Astrocyte of the hippocampus (primary cell): ENCODE measurements around the gene TRPV4.

Experiments used
- DNase-seq: peaks from one replicate; pipeline ENCODE4 v3.0.0; 2011; ENCODE audit warnings: low read depth, low spot score

Gene TRPV4

DNA sequence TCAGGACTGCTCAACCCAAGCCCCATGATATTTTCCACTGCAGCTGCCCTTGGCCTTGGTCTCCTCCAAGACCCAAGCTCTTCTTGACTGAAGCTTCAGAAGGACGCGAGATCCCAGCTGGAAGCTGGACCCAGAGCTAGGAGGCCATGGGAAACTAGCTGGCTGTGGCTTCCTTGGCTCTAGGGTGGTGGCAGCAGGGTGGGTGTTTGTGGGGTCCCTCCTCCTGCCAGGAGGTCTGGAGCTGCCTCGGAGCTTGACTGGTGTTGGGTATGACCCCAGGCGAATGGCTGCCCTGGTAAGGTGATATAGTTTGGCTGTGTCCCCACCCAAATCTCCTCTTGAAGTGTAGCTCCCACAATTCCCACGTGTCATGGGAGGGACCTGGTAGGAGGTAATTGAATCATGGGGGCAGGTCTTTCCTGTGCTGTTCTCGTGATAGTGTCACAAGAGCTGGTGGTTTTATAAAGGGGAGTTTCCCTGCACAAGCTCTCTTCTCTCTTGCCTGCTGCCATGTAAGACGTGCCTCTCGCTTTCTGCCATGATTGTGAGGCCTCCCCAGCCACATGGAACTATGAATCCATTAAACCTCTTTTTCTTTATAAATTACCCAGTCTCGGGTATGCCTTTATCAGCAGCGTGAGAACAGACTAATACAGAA, 51.4 kb downstream of the TRPV4 start:
- DNase-seq: no peak

DNA sequence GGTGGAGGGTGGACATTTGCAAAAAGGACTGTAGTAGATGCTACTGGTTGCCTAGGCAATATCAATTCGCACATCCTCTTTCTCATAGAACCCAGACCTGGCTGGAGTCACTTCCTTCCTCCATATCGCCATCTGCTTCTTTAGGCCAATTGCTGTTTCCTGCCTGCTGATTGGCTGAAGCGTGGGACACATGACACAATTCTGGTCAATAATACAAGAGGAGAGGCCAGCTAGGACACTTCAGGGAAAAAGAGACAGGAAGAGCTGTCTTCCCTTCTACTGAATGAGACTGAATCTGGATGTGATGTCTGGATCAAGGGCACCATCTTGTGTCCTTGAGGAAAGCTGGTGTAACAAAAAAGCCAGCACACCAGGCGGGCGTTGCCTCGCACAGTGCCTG, 53.8 kb downstream of the TRPV4 start:
- DNase-seq: no peak

DNA sequence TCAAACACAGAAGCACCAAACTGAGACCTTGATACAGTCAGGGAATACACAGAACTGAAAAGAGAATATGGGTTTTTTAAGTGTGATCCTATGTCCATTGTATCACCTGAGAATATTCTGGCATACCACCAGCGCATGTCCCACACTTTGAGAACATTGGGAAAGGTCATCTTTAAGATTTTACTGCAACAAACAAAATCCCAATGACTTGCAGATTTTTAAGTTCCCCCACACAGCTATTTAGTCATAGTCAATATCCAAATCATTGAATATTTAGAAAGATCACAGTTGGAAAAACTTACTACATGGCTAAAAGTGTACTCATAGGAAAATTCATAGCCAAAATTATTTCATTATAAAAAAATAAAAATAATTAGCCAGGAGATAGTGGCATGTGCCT, 54.5 kb downstream of the TRPV4 start:
- DNase-seq: no peak

DNA sequence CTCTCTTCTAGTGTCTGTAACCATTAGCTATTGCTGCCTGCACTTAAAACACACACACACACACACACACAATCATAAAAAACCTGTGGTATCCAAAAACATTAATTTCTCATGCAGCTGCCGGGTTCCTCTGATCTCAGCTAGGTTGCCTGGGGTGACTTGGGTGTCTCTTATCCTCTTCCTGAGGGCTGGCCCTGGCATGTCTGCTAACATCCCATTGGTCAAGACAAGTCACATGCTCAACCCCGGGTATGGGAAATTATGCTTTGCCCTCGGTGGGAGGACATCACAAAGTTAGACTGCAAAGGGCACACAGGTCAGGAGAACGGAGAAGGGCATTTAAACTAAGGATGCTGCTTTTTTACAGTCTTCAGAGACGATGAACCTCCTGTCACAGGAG, 55.7 kb downstream of the TRPV4 start:
- no peak for DNase-seq

DNA sequence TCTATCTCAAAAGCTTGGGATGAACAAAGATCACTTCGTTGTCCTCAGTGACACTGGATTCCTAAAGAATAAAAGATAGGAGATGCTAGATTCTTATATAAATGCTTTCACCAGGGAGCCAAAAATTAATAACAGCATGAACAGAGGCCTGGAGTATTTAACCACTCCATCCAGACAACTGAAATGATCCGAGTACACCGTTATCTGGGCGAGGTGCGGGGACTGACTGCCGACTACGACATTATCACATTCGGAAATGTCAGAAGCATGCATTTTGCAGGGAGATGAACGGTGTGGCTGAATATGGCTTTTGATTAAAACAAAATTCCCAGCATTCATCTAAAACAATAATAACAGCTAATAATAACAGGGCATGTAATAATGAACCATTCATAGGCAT, 56.6 kb downstream of the TRPV4 start:
- DNase-seq: no peak

DNA sequence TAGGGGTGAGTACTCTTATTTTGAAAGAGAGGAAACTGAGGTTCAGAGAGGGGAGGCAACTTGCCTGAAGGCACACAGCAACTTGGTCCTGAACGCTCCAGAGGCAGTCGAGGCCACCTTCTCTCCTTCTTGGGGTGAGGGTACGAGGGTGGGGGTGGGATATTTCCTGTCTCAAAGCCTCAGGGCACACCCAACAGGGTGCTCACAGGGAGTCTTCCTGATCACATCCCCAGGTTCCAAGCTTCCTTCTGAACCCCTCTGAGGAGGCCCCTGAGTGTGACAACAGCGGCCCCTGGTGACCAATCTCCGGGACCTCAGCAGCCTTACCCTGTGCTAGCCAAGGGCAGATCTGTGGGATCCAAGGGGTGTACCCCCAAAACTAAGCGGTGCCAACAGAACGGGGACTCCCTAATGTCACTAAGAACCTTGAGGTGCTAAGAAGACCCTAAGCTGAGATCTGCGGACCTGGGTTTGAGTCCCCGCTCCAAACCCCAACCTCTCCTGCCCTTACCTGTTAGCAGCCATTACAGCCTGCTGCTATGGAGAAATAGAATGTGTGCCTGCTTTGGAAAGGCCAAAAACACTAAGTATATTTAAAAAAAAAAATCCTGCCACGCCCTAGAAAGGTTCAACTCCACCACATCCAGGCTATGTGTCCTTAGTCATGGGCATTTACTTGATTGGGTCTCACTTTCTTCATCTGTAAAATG, 57.9 kb downstream of the TRPV4 start:
- DNase-seq: peak; percentile 79

DNA sequence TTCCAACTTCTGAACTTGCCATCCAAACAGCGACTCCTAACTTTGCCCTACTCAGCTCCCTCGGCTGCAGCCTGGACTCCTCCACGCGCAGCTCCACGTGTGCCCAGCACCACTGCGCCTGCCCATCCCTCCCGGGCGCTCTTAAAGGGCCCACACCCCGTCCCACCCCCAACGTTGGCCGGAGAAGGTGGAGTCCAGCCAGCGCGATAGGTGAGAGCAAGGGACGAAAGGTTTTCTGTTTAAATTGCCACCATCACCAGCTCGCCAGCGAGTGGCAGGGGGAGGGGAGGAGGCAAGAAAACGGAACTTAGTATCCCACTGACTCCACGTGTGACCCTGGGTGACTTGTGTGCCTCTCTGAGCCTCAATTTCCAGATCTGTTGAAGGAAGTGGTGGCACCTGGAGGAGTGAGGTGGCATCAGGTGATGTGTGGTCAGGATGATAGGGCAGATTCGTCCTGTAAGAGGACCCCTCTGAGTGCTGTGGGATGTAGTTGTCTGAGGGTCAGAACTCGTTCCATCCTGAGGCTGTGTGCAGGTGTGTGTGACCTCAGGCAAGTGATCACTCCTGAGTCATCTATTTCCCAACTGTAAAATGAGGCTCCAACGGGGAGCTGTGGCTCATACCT, 59.7 kb downstream of the TRPV4 start:
- no peak for DNase-seq

DNA sequence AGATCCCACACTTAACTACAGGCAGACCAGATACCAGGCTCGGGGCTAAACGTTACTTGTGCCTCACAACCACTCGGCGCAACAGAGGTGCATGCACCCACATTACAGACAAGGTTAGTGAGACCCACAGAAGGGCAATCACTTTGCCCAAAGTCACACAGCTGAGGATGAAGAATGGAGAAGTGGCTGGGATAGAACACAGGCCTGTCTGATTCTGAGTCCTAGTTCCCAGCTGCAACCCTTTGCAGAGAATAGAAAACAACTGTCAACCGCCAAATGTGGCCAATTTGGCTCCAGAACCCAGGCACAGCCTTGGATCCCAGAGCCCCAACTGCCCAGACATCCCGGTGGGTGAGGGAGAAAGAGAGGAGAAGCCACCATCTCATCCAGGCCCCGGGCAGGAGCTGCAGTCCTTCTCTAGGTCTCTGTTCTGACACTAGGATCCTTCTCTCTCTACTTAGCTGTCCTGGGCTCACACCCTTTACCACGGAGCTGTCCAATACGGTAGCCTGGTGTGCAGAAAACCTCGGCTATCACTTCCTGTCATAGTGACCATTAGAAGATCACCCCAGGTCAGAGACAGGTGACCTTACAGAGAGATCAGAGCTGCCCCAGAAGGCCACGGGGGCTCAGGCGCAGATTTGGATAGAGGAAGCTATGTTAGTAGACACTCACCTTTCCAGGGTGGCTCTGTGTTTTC, 60.4 kb downstream of the TRPV4 start:
- no peak for DNase-seq

DNA sequence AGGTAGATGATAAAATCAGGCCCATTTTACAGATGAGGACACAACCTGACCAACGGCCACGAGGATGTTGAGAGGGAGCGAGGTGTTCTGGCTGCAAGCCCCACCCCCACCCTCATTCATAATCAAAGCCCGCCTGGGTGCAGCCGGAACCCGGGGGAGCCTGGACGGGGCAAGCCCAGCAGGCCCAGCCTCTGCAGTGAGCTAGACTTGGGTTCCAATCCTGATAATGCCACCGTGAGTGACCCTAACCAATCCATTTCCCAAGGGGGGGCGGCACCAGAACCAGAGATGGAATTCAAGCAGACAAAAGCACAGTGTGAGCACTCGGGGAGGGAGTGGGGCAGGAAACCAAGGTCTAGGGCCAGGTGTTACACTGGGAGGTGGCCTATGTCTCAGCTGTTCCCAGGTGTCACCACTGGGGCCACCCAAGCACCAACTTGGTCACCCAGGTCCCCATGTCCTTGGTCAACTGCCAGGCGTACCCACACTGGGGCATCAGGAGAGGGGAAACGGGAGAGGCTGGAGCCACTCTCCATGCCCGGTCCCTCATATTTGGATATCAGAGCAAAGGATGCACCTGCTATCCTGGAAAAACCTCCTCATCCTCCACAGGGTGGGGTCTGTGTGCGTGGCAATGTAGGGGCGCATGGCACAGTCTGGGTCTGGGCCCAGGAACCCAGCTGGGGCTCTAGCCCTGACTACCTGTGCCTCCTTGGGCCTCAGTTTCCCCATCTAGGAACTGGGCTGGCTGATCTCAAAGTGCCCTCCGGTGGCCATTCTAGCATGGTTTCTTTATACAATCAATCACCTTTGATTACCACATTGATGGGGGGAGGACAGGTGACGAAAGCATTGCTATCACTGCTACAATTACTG, 61.2 kb downstream of the TRPV4 start:
- no peak for DNase-seq

DNA sequence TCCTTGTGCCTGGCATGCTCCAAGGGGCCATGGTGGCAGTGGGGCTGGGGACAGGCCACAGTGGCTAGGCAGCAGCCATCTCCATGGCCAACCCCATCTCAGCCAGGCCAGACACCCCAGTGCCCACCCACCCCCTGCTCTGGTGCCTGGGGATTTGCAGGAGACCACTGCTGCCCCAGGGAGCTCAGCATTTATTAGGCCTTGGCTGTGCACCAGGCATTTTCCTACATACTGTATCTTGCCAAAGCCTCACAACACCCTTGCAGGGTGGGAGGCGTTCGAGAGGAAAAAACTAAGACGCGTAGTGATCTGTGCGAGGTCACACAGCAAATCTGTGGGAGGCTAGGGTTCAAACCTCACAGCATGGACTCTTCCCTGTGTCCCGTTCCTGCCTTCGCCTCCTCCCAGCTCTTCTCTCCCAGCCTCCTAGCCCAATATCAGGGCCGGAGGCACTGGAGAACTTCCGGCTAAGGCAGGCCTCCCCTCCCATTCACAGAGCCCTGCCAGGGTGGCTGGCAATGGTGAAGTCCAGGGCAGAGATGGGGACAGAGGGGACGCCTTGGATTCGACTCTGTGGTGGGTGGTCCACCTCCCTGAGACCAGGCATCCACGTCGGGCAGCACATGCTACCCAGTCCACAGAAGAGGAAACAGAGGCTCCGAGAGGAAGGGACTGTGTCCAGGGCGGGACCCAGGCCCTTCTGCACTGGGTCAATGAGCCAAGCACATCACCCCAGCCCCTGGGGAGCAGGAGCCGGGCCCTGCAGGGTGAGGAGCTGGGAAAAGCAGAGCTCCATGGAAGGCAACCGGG, 62.1 kb downstream of the TRPV4 start:
- DNase-seq: no peak

DNA sequence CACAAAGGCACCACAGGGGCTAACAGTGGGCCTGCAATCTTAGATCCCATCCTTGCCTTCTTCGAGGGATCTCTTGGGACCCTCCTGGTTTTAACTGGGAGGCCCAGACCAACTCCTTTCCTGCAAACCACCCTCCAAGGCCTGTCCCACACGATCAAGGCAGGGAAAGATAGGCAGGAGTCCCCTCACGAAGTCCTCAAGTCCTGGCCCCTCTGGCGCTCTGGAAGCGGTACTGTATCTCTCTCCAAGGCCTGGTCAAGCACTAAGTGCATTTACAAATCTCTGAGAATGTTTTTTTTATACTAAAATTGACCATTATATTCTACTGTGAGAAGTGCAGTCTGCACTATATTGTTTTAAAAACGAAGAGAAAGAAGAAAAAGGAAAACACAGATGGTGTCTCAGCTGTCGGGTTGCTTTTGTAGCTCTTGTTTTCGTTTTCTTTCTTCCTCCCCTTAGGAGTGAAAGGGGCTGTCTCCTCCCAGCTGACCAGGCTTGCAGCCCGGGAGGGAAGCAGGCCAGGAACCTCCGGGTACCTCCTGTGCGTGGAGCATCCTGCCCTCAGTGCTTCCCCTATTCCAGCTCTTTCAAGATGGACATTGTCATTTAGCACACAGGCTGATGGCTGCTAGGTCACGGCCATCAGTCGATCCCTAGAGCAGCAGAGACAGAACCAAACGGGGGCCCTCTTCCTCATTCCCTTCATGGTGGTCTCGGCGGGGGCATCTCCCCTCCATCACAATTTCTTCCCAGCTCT, 62.9 kb downstream of the TRPV4 start:
- no peak for DNase-seq

DNA sequence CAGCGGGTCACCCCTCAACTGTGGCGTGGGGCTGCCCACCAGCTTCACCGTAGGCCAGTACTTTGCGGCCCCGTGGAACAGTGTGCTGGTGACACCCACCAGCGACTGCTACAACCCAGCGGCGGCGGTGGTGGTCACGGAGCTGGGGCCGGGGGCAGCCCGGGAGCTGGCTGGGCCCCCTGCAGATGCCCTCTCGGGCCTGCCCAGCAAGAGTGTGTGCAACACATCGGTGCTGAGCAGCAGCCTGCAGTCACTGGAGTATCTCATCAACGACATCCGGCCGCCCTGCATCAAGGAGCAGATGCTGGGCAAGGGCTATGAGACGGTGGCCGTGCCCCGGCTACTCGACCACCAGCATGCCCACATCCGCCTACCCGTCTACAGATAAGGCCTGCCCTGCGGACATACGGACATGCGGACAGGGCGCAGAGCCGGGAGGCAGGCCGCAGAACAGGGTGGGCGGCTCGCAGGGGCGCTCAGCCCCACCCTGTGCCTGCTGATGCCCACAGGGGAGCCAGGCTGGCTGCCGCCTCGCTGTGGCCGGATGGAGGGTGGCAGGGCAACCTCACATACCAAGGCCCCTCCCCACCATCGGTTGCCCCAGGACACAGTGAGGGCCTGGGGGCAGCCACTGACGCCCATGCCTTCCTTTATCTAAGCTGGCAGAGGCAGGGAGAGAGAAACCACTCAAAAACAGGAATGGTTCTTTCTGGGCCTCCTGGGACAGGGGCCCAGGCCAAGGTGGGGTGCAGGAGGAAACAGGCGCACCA, 64.1 kb downstream of the TRPV4 start:
- no peak for DNase-seq

DNA sequence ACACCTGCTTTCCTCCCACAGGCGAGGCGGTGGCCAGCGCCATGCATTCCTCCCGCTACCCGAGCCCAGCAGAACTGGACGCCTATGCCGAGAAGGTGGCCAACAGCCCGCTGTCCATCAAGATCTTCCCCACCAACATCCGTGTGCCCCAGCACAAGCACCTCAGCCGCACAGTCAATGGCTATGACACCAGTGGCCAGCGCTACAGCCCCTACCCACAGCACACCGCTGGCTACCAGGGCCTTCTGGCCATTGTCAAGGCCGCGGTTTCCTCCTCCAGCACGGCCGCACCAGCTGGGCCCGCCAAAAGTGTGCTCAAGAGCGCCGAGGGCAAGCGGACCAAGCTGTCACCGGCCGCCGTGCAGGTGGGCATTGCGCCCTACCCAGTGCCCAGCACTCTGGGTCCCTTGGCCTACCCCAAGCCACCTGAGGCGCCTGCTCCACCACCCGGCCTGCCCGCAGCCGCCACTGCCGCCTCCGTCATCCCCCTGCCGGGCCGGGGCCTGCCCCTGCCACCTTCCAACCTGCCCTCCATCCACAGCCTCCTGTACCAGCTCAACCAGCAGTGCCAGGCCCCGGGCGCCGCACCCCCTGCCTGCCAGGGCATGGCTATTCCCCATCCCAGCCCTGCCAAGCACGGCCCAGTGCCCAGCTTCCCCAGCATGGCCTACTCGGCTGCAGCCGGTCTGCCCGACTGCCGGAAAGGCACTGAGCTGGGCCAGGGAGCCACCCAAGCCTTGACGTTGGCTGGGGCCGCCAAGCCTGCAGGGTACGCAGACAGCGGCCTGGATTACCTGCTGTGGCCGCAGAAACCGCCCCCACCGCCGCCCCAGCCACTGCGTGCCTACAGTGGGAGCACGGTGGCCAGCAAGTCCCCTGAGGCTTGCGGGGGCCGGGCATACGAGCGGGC, 65.0 kb downstream of the TRPV4 start:
- DNase-seq: no peak

DNA sequence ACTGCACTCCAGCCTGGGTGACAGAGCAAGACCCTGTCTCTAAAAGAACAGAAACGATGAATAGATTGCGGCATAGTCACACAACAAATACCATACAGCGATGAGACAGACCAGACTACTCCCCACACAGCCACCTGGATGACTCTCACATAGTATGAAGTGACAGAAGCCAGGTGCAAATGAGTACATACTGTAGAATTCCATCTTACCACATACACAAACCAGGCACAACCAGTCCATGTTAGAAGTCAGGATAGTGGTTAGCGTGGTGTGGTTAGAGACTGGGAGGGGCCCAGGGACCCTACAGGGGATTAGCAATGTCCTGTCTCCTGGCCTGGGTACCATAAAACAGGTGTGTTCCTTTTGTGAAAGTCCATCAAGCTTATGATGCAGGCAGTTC, 65.7 kb downstream of the TRPV4 start:
- no peak for DNase-seq

DNA sequence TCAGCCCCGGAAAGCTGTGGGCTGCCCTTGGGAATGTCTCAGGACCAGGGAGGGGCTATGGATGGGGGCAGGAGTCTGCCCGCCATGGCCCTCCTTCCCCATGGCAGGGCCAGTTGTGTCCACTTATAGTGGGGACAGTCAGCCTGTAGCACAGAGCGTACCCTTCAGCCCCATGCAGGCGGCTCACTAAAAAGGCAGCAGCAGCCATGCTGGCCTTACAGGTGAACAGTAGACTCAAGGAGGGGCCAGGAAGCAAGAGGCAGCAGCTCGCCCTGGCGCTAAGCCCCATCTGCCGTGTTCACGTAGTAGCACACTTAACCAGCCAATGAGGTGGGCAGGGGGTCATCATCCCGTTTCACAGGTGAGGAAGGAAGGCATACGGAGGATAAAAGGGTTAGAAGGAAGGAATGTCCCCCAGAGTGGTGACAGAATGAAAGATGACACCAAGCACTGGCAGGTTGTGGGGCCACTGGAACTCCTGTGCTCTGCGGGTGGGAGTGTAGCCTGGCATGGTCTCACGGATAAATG, 66.9 kb downstream of the TRPV4 start:
- no peak for DNase-seq

DNA sequence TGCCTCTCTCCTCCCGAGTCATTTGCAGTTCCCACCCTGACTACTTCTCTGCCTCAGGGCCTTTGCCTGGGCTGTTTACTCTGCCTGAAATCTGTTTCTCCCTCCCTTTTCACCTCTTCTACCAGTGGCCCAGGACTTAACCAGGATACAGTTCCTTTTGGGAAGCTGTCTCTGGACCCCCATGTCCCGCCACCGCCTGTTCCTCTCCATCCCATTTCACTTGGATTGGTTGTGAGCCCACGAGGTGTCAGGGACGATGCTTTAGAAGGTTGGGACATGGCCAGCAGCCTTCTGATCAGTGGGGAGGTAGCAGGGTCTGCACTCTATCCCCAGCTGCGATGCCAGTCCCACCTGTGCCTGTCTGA, 67.8 kb downstream of the TRPV4 start:
- DNase-seq: no peak

DNA sequence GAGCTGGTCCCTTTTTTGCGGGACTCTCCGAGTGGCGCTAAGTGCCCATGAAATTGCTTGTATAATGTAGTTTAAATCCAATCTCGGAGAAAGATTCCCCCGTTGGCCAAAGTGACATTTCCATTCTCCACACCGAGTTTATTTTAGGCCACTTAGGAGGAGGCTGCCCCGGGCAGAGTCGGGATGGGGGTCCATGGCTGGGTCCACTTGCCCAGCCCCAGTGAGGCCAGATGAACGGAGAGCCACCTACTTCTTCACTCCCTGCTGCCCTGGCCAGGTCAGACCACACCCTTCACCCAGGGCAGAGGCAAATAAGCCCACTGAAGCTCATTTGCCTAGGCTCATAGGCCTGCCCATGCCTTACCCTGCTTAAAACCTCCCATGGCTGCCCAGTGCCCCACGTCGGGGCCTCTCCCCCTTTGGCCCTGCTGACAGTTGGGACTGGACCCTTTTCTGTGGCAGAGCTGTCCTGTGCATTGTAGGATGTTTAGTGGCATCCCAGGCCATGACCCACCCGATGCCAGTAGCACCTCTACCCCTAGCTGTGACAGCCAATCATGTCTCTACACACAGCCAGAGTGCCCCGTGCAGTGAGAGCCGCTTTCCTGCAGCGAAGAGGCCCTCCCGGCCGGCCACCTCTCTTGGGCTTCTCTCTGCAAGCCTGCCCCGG, 68.3 kb downstream of the TRPV4 start:
- no peak for DNase-seq
